WERI-Rb-1 (cell line): ENCODE results near the gene SRGN.
A peak's percentile ranks its signal among the peaks of the same experiment; 100 is the strongest.

Source experiments
- DNase-seq: peaks from one replicate; pipeline ENCODE4 v3.0.0-alpha.2; 2020
- H3K27ac ChIP-seq: fragments of 250-450 bp; sonication (Bioruptor Pico); 2 replicates; pipeline ENCODE4 v1.5.1; 2020; ENCODE audit warnings: mild to moderate bottlenecking, moderate library complexity
- H3K27me3 ChIP-seq: fragments of 250-450 bp; sonication (Bioruptor Pico); 2 replicates; pipeline ENCODE4 v1.5.1; 2021; ENCODE audit warnings: mild to moderate bottlenecking, low read depth, moderate library complexity; ENCODE audit not compliant: insufficient read depth, severe bottlenecking
- H3K36me3 ChIP-seq: fragments of 250-450 bp; sonication (Bioruptor Pico); 2 replicates; pipeline ENCODE4 v1.5.1; 2020; ENCODE audit warnings: mild to moderate bottlenecking, moderate library complexity
- H3K4me3 ChIP-seq: 2 replicates; pipeline ENCODE4 v1.5.1; 2011; ENCODE audit warnings: low read depth, mild to moderate bottlenecking, control low read depth, low read length
- H3K9me3 ChIP-seq: fragments of 250-450 bp; sonication (Bioruptor Pico); 2 replicates; pipeline ENCODE4 v1.5.1; 2021; ENCODE audit warnings: mild to moderate bottlenecking, moderate library complexity; ENCODE audit not compliant: severe bottlenecking
- TF ChIP-seq, protein P1 (sequence below): IDR thresholded peaks from 2 replicates; pipeline ENCODE4 v1.5.1; 2011; ENCODE audit warnings: low read depth, mild to moderate bottlenecking, control low read depth, inconsistent platforms, low read length

The SRGN gene

DNA sequence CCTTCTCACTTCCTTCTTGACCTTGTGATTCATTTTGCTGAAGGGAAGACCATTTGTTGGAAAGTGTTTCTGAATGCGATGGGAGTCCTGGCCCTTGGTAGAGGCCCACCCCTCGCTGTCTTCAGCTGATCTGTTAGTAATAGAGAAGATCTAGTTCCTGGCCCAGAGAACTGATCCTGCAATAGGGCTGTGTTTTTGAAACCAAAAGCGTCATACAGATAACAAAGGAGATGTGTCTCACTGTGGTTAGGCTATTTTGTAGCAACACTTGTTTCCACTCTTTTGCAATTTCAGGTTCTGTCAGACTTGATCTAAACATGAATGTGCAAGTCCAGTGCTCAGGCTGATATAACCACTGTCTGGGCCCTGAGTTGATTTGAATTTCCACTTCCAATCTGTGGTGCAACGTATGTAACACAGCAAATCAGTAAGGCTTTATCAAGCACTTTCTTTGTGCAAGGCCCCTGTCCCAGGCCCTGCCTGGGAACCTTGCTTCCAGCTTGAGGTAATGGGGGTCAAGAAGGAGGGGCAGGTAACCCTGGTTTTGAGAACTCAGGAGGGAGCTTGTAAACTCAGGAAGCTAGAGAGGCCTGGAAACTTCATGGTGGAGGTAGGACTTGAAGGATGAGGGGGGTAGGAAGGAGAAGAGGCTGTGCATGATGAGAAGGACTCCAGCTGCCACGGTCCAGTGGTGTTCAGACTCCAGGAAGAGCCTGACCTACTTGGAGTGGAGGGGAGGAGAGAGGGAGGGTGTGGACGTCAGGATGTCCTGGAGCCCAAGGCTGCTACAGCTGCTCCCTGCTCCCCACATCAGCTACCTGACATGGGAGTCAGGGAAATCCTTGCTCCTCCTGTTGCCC lies 42.2 kb upstream of the SRGN start:
- Histone ChIP-seq H3K27me3 (no peaks in the 10 kb centered on the region), H3K4me3 (no peak overlapping the region), H3K9me3 (no peaks in the 10 kb centered on the region), H3K36me3 (no peaks in the 10 kb centered on the region), H3K27ac (no peak overlapping the region)
- no peak for DNase-seq
- TF ChIP-seq, protein P1, sequence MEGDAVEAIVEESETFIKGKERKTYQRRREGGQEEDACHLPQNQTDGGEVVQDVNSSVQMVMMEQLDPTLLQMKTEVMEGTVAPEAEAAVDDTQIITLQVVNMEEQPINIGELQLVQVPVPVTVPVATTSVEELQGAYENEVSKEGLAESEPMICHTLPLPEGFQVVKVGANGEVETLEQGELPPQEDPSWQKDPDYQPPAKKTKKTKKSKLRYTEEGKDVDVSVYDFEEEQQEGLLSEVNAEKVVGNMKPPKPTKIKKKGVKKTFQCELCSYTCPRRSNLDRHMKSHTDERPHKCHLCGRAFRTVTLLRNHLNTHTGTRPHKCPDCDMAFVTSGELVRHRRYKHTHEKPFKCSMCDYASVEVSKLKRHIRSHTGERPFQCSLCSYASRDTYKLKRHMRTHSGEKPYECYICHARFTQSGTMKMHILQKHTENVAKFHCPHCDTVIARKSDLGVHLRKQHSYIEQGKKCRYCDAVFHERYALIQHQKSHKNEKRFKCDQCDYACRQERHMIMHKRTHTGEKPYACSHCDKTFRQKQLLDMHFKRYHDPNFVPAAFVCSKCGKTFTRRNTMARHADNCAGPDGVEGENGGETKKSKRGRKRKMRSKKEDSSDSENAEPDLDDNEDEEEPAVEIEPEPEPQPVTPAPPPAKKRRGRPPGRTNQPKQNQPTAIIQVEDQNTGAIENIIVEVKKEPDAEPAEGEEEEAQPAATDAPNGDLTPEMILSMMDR, result no peak

DNA sequence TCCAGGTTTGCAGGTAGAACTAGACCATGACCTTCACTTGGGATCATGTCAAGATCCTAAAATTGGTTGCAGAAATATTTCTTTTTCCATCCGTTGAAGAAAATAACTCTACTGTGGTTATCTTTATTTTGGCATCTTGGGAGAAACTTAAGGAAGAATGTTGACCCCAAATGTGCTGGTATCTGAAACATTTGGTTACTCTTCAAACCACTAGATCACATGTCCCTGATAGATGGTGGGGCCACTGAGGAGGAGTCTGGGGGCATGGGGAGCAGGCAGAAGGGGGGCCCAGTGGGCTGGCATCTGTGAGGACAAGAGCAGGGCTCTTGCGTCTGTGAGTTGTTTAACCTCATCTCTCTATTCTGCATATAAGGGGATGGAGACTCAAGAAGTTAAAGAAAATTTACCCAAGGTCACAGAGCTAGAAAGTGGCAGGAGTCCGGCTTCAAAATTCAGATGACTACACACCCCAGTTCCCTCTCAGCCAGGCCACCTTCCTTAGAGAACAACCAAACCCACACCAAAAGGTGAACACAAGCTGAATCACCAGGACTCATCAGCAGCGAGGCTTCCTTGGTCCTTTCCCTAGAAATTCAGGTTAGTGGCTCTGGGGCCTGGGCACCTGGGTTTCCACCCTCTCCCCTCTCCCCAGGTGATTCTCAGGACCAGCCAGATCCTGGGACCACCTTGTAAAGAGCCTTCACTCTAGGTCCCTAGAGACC lies 40.6 kb upstream of the SRGN start:
- no peaks in the 10 kb centered on the region for H3K36me3 ChIP-seq
- no peak overlapping the region for H3K4me3 ChIP-seq
- no peak overlapping the region for H3K27ac ChIP-seq
- TF ChIP-seq, protein P1, result no peak
- H3K27me3 ChIP-seq, result no peaks in the 10 kb centered on the region
- H3K9me3 ChIP-seq, result no peaks in the 10 kb centered on the region
- DNase-seq, result no peak

DNA sequence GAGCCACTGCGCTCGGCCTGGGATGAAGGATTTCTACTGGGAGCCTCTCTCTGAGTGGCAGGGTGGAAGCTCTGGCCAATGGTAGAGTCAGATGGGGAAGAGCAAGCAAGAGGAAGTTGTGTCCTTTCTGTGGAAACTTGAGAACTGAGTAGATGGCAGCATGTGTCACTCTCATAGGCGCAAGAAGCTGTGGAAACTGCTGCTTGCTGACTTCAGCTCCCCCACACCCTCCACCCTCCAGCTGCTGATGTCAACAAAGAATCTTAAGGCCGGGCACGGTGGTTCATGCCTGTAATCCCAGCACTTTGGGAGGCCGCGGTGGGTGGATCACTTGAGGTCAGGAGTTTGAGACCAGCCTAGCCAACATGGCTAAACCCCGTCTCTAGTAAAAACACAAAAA lies 39.8 kb upstream of the SRGN start:
- no peaks in the 10 kb centered on the region for H3K36me3 ChIP-seq
- H3K4me3 ChIP-seq, result no peak overlapping the region
- TF ChIP-seq, protein P1, result no peak
- peak; percentile 40 for DNase-seq
- no peaks in the 10 kb centered on the region for H3K27me3 ChIP-seq
- H3K9me3 ChIP-seq, result no peaks in the 10 kb centered on the region
- no peak overlapping the region for H3K27ac ChIP-seq

DNA sequence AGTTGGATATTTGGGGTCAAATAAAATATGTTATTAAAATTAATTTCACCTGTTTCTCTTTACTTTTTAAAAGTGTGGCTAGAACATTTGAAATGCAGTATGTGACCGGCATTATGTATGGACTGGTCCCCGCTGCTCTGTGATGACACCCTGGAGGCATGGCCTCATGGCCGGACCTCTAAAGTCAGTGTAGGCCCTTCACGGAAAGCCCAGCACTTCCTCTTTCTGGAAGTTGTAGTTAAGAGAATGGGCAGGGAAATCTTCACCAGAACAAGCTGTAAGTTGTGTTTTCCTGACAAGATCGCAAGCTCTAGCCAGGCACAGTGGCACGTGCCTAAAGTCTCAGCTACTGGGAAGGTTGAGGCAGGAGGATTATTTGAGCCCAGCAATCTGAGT lies 38.3 kb upstream of the SRGN start:
- TF ChIP-seq, protein P1, result no peak
- Histone ChIP-seq H3K36me3 (no peaks in the 10 kb centered on the region), H3K27ac (no peak overlapping the region), H3K4me3 (no peak overlapping the region), H3K9me3 (no peaks in the 10 kb centered on the region), H3K27me3 (no peaks in the 10 kb centered on the region)
- no peak for DNase-seq

DNA sequence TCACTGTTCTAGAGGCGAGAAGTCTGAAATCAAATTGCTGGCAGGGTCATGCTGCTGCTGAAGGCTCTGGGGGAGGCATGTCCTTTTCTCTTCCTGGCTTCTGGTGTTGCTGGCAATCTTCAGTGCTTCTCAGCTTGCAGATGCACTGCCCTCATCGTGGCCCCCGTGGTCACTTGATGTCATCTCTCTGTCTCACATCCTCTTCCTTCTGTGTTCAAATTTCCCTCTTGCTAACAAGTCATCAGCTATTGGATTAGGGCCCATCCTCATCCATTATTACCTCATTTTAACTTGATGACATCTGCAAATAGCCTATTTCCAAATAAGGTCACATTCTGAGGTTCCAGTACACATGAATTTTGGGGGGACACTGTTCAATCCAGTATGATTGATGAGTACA lies 36.6 kb upstream of the SRGN start:
- DNase-seq, result no peak
- Histone ChIP-seq H3K36me3 (no peaks in the 10 kb centered on the region), H3K27me3 (no peaks in the 10 kb centered on the region), H3K4me3 (no peak overlapping the region), H3K9me3 (no peaks in the 10 kb centered on the region), H3K27ac (no peak overlapping the region)
- TF ChIP-seq, protein P1, result no peak
